Fibroblast of lung (primary cell): ENCODE measurements around the gene NINJ2. TPM values are rescaled to one million over a fixed set of nuclear protein-coding genes. Genes with fewer than 3 reads are reported as not detected.

Source experiments
- DNase-seq, 2 donors: peaks; one replicate each; pipeline versions ENCODE4 v3.0.0 to v3.0.0-alpha.2; 2010; ENCODE audit warnings: low read depth in 2 of 2
- H2AFZ ChIP-seq: 2 replicates; pipeline ENCODE4 v1.5.1; 2012; ENCODE audit warnings: low read length, control low read depth, inconsistent platforms
- H3K27ac ChIP-seq: 2 replicates; pipeline ENCODE4 v1.5.1; 2011; ENCODE audit warnings: low read length, control low read depth; ENCODE audit not compliant: insufficient read depth
- H3K27me3 ChIP-seq: 2 replicates; pipeline ENCODE4 v1.5.1; 2011; ENCODE audit warnings: mild to moderate bottlenecking, low read length; ENCODE audit not compliant: control insufficient read depth, insufficient read depth
- H3K36me3 ChIP-seq: 2 replicates; pipeline ENCODE4 v1.5.1; 2011; ENCODE audit warnings: low read length; ENCODE audit not compliant: control insufficient read depth, insufficient read depth
- H3K4me1 ChIP-seq: 2 replicates; pipeline ENCODE4 v1.5.1; 2011; ENCODE audit warnings: low read length; ENCODE audit not compliant: control insufficient read depth, insufficient read depth; ENCODE audit errors: extremely low read depth
- H3K4me2 ChIP-seq: 2 replicates; pipeline ENCODE4 v1.5.1; 2011; ENCODE audit warnings: low read length, control low read depth; ENCODE audit not compliant: insufficient read depth; ENCODE audit errors: extremely low read depth
- H3K4me3 ChIP-seq, 4 experiments: fragments of 200-600 bp in 1 of 4; sonication (generic) in 1 of 4; replicated peaks in 1 of 4; 2 replicates each; pipeline ENCODE4 v1.5.1; 2011 to 2016; ENCODE audit warnings: low read length in 4 of 4, low read depth in 3 of 4, mild to moderate bottlenecking in 3 of 4, control low read depth in 2 of 4, inconsistent platforms in 1 of 4, mixed read lengths in 1 of 4; ENCODE audit not compliant: insufficient read depth in 1 of 4; ENCODE audit errors: control extremely low read depth in 1 of 4
- H3K79me2 ChIP-seq: 2 replicates; pipeline ENCODE4 v1.5.1; 2012; ENCODE audit warnings: mild to moderate bottlenecking, low read length, inconsistent platforms; ENCODE audit not compliant: control insufficient read depth, insufficient read depth
- H3K9ac ChIP-seq: 2 replicates; pipeline ENCODE4 v1.5.1; 2011; ENCODE audit warnings: mild to moderate bottlenecking, low read length, control low read depth; ENCODE audit not compliant: insufficient read depth
- H3K9me3 ChIP-seq: 2 replicates; pipeline ENCODE4 v1.5.1; 2012; ENCODE audit warnings: low read depth, low read length; ENCODE audit not compliant: control insufficient read depth, insufficient read depth
- H4K20me1 ChIP-seq: 2 replicates; pipeline ENCODE4 v1.5.1; 2011; ENCODE audit warnings: low read length; ENCODE audit not compliant: control insufficient read depth, insufficient read depth; ENCODE audit errors: extremely low read depth
- EZH2 ChIP-seq: IDR thresholded peaks from 2 replicates; pipeline ENCODE4 v1.5.1; 2012; ENCODE audit warnings: low read length, control low read depth, mild to moderate bottlenecking; ENCODE audit errors: missing control alignments
- polyA plus RNA-seq, 2 donors: library from polyadenylated mRNA; depleted of rRNA in 1 of 2; stranded (reverse) in 1 of 2; unstranded in 1 of 2; fragments of >200 nt; gene quantifications; 2 replicates each; pipeline ENCODE4 v1.2.1, GENCODE V29; 2011 to 2012; ENCODE audit warnings: missing spikeins in 1 of 2
- total RNA-seq: library from RNA; depleted of rRNA; stranded (reverse); fragments of >200 nt; gene quantifications from 2 replicates; pipeline ENCODE4 v1.2.1, GENCODE V29; 2014
- TF ChIP-seq, protein P1 (sequence below), 2 donors: IDR thresholded peaks in 1 of 2; conservative IDR thresholded peaks in 1 of 2; 1 replicate in 1 of 2; 2 replicates in 1 of 2; pipeline ENCODE4 v1.5.1; 2011 to 2012; ENCODE audit warnings: low read length in 2 of 2, control low read depth in 1 of 2, inconsistent platforms in 1 of 2, low read depth in 1 of 2, mild to moderate bottlenecking in 1 of 2

Gene NINJ2
- total and polyA plus RNA-seq, 2 donors (not counting 1 experiment from before 2014, with no cell fraction given), result 0.35 to 0.66 TPM

DNA sequence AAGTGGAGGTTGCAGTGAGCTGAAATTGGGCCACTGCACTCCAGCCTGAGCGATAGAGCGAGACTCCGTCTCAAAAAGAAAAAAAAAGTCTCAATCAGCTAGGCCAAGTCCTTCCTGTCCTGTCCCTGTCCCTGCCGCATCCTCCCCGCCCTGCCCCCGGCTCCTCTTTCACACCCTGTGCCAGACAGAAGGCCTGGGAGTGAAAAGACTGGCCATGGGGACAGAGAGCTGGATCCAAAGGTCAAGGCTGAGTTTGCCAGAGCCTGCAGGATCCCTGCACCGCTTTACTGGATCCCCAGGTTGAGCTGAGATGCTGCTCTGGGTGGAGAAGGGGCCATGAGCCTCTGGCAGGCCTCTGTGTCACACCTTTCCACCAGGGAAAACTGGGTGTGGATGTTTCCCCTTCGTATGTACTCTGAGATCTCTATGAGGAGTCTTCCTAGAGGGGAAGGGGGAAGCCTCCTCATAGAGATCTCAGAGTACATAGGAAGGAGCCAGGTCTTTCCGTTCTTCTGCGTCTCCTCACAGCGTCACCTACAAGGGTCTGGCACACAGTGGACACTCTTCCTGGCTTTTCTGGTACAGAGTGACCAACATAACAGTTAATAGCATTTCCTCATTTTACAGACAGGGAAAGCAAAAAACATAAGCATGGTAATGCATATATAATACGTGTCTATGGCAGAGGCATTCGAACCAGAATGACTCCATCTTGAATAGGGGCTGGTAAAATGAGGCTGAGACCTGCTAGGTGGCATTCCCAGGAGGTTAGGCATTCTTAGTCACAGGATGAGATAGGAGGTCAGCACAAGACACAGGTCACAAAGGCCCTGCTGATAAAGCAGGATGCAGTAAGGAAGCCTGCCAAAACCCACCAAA is 35.1 kb downstream of the NINJ2 start:
- DNase-seq, result no peak

DNA sequence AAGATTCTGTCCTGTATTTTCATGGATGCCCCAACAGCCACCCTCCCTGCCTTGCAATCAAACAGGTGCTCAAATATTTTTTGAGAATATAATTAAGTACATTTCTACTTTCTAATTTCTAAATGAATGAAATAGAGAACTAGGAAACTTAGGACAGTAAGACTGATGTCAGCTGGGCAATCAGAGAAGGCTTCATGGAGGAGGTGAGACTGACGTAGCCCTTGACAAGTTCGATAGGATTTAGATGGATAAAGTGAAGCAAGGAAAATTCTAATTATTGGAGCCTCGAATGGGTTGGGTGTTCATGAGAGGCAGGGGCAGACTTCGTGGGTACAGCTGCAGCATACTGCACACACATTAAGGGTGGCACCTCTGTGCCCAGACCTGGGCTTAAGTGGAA is 36.0 kb downstream of the NINJ2 start:
- H3K79me2 ChIP-seq, result no peaks in the 10 kb centered on the region
- no peaks in the 10 kb centered on the region for H3K36me3 ChIP-seq
- H3K4me1 ChIP-seq, result peaks cover 3% of the 10 kb centered on the region
- H3K9ac ChIP-seq, result no peak overlapping the region
- no peak overlapping the region for H3K4me3 ChIP-seq
- no peak overlapping the region for H3K4me2 ChIP-seq
- no peak overlapping the region for H2AFZ ChIP-seq
- H3K27me3 ChIP-seq, result no peaks in the 10 kb centered on the region
- H3K27ac ChIP-seq, result no peak overlapping the region
- no peaks in the 10 kb centered on the region for H4K20me1 ChIP-seq
- TF ChIP-seq, protein P1, sequence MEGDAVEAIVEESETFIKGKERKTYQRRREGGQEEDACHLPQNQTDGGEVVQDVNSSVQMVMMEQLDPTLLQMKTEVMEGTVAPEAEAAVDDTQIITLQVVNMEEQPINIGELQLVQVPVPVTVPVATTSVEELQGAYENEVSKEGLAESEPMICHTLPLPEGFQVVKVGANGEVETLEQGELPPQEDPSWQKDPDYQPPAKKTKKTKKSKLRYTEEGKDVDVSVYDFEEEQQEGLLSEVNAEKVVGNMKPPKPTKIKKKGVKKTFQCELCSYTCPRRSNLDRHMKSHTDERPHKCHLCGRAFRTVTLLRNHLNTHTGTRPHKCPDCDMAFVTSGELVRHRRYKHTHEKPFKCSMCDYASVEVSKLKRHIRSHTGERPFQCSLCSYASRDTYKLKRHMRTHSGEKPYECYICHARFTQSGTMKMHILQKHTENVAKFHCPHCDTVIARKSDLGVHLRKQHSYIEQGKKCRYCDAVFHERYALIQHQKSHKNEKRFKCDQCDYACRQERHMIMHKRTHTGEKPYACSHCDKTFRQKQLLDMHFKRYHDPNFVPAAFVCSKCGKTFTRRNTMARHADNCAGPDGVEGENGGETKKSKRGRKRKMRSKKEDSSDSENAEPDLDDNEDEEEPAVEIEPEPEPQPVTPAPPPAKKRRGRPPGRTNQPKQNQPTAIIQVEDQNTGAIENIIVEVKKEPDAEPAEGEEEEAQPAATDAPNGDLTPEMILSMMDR (conservative IDR thresholded peaks at IDR 0.05 in 1 of 2, IDR thresholded peaks at IDR 0.05 in 1 of 2; ENCODE audit: low read depth in 1 of 2, low read length in 2 of 2), result no peak
- TF ChIP-seq EZH2, result no peak
- no peak for DNase-seq
- H3K9me3 ChIP-seq, result no peaks in the 10 kb centered on the region

More for the DNA sequence above, 35.1 kb downstream of the NINJ2 start:
- H3K9ac ChIP-seq, result no peak overlapping the region
- no peak overlapping the region for H3K27ac ChIP-seq
- peaks cover 3% of the 10 kb centered on the region for H3K4me1 ChIP-seq
- no peaks in the 10 kb centered on the region for H3K79me2 ChIP-seq
- no peaks in the 10 kb centered on the region for H4K20me1 ChIP-seq
- no peaks in the 10 kb centered on the region for H3K27me3 ChIP-seq
- no peak overlapping the region for H2AFZ ChIP-seq
- H3K4me3 ChIP-seq, result no peak overlapping the region
- TF ChIP-seq, protein P1 (conservative IDR thresholded peaks at IDR 0.05 in 1 of 2, IDR thresholded peaks at IDR 0.05 in 1 of 2; ENCODE audit: low read depth in 1 of 2, low read length in 2 of 2), result no peak
- no peak for TF ChIP-seq EZH2
- H3K9me3 ChIP-seq, result no peaks in the 10 kb centered on the region
- no peak overlapping the region for H3K4me2 ChIP-seq
- H3K36me3 ChIP-seq, result no peaks in the 10 kb centered on the region

DNA sequence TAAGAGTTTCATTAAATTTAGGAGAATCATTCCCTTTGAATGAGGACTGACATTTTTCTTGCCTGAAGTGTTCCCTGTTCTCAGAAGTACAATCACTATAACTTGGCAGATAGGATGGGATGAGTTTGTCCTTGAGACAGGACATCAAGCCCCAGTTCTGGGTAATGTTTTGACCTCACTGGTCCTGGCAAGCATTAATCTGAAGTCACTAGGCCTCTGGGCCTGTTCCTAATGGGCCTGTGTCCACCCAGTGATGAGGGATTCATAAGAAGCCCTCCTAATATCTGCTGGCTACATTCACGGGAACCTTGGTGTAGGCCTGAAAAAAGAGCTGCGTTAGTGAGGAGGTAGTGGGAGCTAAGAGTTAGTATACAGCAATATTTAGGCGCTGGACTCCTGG is 37.2 kb downstream of the NINJ2 start:
- Histone ChIP-seq H3K36me3 (no peaks in the 10 kb centered on the region), H3K9me3 (no peaks in the 10 kb centered on the region), H3K4me2 (no peak overlapping the region), H3K9ac (no peak overlapping the region), H3K27me3 (no peaks in the 10 kb centered on the region), H2AFZ (no peak overlapping the region), H3K4me3 (no peak overlapping the region), H4K20me1 (no peaks in the 10 kb centered on the region), H3K79me2 (no peaks in the 10 kb centered on the region), H3K4me1 (no peaks in the 10 kb centered on the region), H3K27ac (no peak overlapping the region)
- TF ChIP-seq, protein P1 (conservative IDR thresholded peaks at IDR 0.05 in 1 of 2, IDR thresholded peaks at IDR 0.05 in 1 of 2; ENCODE audit: low read depth in 1 of 2, low read length in 2 of 2), result no peak
- no peak for TF ChIP-seq EZH2
- no peak for DNase-seq
